ENCODE results near the gene CDHR3. TPM values are rescaled to one million over a fixed set of nuclear protein-coding genes. Genes with fewer than 3 reads are reported as not detected.

The CDHR3 gene
- total RNA-seq, 1 experiment from 2014 or later = 3.3 TPM

- Mint-ChIP-seq H3K4me3 (no peak overlapping the region), H3K27ac (no peak overlapping the region), H3K4me1 (peaks cover 19 to 23% of the 10 kb centered on the region in 2 experiments), H3K9me3 (no peaks in the 10 kb centered on the region), H3K36me3 (ENCODE audit: insufficient read depth in 1 of 3, low read depth in 3 of 3) (0 out of 7 replicates have a peak, but pooled peaks cover 0 to 1% (median 0%) of the 10 kb centered on the region in 3 experiments), H3K27me3 (ENCODE audit: low read depth) (peaks cover 9% of the 10 kb centered on the region)
- no peak overlapping the region for H3T11ph ChIP-seq (ENCODE audit: low read length)
- TF ChIP-seq, protein P1, sequence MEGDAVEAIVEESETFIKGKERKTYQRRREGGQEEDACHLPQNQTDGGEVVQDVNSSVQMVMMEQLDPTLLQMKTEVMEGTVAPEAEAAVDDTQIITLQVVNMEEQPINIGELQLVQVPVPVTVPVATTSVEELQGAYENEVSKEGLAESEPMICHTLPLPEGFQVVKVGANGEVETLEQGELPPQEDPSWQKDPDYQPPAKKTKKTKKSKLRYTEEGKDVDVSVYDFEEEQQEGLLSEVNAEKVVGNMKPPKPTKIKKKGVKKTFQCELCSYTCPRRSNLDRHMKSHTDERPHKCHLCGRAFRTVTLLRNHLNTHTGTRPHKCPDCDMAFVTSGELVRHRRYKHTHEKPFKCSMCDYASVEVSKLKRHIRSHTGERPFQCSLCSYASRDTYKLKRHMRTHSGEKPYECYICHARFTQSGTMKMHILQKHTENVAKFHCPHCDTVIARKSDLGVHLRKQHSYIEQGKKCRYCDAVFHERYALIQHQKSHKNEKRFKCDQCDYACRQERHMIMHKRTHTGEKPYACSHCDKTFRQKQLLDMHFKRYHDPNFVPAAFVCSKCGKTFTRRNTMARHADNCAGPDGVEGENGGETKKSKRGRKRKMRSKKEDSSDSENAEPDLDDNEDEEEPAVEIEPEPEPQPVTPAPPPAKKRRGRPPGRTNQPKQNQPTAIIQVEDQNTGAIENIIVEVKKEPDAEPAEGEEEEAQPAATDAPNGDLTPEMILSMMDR (conservative IDR thresholded peaks at IDR 0.05) = no peak
- H3K14ac ChIP-seq (ENCODE audit: insufficient read depth, low read length) = no peak overlapping the region
- no peak for DNase-seq
- no peaks in the 10 kb centered on the region for H3K79me1 ChIP-seq (ENCODE audit: insufficient read depth, low read depth, low read length, poor library complexity, severe bottlenecking)
- no CpG with 5 or more reads among the region's 2 CpGs for WGBS (ENCODE audit: extremely low coverage, insufficient read length, low lambda C conversion rate)
- no peak overlapping the region for H4K5ac ChIP-seq (ENCODE audit: insufficient read length, low read depth, low read length)
- no peak overlapping the region for H2AK5ac ChIP-seq (ENCODE audit: insufficient read length, low read length)
- no peaks in the 10 kb centered on the region for H4K20me1 ChIP-seq (ENCODE audit: control insufficient read depth, insufficient read depth, insufficient read length)
- H3K18ac ChIP-seq (ENCODE audit: insufficient read length, low read depth, low read length) = no peak overlapping the region
- H3K23me2 ChIP-seq (ENCODE audit: insufficient read length, low read depth, low read length, poor library complexity, severe bottlenecking) = no peaks in the 10 kb centered on the region
- no peak overlapping the region for H3K56ac ChIP-seq (ENCODE audit: insufficient read length, low read depth, low read length)
- no peak overlapping the region for H3K23ac ChIP-seq (ENCODE audit: insufficient read length, low read depth, low read length)
- no peak overlapping the region for H2BK5ac ChIP-seq (ENCODE audit: insufficient read length, low read length)
- H3K79me2 ChIP-seq (ENCODE audit: insufficient read depth, low read length) = no peaks in the 10 kb centered on the region
- no peaks in the 10 kb centered on the region for H3K27me3 ChIP-seq (ENCODE audit: insufficient read depth, low read length)
- no peak overlapping the region for H3K9ac ChIP-seq (ENCODE audit: extremely low read depth, insufficient read length, low read length)
- H2BK15ac ChIP-seq (ENCODE audit: low read depth, low read length) = no peak overlapping the region
- H3K4me1 ChIP-seq (ENCODE audit: insufficient read depth, low read length) = peaks cover 8% of the 10 kb centered on the region; the same call in 1 of the 2 replicates
- H4K91ac ChIP-seq (ENCODE audit: insufficient read length, low read depth, low read length) = no peak overlapping the region
- no peak overlapping the region for H2BK20ac ChIP-seq (ENCODE audit: low read depth, low read length, poor library complexity, severe bottlenecking)
- H2AFZ ChIP-seq (ENCODE audit: low read length) = no peak overlapping the region
- no peak overlapping the region for H2BK120ac ChIP-seq (ENCODE audit: low read depth, low read length, poor library complexity, severe bottlenecking)
- H2BK12ac ChIP-seq (ENCODE audit: insufficient read length, low read depth, low read length) = no peak overlapping the region
- H3K4me2 ChIP-seq (ENCODE audit: insufficient read depth, insufficient read length, low read length) = no peak overlapping the region
- no peak overlapping the region for H3K4ac ChIP-seq (ENCODE audit: low read depth, low read length)
- H3K9me3 ChIP-seq (ENCODE audit: control insufficient read depth, low read depth, low read length) = no peaks in the 10 kb centered on the region
- no peak overlapping the region for H3K27ac ChIP-seq (ENCODE audit: insufficient read length, low read depth, low read length)
- H4K8ac ChIP-seq (replicated peaks; ENCODE audit: insufficient read length, low read depth, low read length) = no peak overlapping the region
These were observed 71.3 kb downstream of the CDHR3 start for GRCh38 chr7:106034383-106034782.

All from H9 (cell line).